ENCODE measurements around the gene AGXT.

Gene AGXT

DNA sequence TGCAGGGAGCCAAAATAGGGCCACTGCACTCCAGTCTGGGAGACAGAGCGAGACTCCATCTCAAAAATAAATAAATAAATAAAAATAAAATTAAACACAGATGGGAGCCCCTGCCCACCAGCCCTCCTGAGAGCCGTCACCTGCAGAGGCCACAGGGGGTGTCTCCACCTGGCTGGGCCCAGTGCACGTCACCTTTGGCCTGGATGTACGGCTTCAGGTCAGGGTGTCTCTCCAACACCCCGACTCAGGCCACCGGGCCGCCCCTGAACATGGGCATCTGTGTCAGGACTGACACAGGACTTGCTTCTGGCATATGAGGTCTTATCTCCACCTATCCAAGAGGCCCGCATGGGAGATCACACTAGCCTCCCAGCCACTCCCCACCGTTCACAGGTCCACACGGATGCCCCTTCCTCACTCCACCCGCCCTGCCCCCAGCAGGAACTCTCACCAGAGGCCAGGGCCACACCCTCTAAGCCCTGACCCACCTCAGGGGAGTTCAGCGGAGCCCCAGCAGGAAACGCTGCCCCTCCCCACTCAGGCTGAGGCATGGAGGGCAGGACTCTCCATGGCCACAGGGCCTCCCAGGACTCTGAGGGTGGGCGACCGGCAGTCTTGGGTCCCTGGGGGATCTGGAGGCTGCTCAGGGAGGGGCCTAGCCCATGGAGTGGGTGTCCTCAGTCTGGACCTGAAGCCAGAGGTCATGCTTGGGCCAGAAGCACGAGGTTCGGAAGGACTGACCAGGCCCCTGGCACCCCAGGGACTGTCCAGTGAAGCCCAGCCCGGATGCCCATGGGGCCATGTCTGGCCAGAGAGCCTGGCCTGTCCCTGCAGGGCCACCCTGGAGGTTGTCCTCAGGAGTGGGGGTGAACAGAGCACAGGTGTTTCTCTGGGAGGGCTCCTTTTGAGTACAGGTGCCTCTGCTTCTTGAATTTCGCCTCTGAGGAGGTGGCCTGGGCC lies 35.9 kb downstream of the AGXT start:
- Histone ChIP-seq H4K20me1 (ENCODE audit: insufficient read depth, low read length) (no peaks in the 10 kb centered on the region), H2AFZ (ENCODE audit: low read depth, low read length) (no peak overlapping the region), H3K27me3 (ENCODE audit: low read depth, low read length) (no peaks in the 10 kb centered on the region), H3K36me3 (replicated peaks; ENCODE audit: low read depth, low read length) (no peaks in the 10 kb centered on the region), H3K27ac (ENCODE audit: low read length) (no peak overlapping the region), H3K4me3 (ENCODE audit: low read length) (no peak overlapping the region), H3K4me1 (ENCODE audit: low read length) (no peaks in the 10 kb centered on the region), H3K79me2 (ENCODE audit: low read length) (no peaks in the 10 kb centered on the region), H3K9ac (ENCODE audit: low read length) (no peak overlapping the region), H3K4me2 (ENCODE audit: low read length) (no peak overlapping the region), H3K9me3 (ENCODE audit: insufficient read depth, low read length) (no peaks in the 10 kb centered on the region)
- no peak for TF ChIP-seq EZH2phosphoT487 (IDR thresholded peaks at IDR 0.05; ENCODE audit: low read depth)
- TF ChIP-seq, protein P1, sequence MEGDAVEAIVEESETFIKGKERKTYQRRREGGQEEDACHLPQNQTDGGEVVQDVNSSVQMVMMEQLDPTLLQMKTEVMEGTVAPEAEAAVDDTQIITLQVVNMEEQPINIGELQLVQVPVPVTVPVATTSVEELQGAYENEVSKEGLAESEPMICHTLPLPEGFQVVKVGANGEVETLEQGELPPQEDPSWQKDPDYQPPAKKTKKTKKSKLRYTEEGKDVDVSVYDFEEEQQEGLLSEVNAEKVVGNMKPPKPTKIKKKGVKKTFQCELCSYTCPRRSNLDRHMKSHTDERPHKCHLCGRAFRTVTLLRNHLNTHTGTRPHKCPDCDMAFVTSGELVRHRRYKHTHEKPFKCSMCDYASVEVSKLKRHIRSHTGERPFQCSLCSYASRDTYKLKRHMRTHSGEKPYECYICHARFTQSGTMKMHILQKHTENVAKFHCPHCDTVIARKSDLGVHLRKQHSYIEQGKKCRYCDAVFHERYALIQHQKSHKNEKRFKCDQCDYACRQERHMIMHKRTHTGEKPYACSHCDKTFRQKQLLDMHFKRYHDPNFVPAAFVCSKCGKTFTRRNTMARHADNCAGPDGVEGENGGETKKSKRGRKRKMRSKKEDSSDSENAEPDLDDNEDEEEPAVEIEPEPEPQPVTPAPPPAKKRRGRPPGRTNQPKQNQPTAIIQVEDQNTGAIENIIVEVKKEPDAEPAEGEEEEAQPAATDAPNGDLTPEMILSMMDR (IDR thresholded peaks at IDR 0.05; ENCODE audit: low read depth, low read length) = no peak

DNA sequence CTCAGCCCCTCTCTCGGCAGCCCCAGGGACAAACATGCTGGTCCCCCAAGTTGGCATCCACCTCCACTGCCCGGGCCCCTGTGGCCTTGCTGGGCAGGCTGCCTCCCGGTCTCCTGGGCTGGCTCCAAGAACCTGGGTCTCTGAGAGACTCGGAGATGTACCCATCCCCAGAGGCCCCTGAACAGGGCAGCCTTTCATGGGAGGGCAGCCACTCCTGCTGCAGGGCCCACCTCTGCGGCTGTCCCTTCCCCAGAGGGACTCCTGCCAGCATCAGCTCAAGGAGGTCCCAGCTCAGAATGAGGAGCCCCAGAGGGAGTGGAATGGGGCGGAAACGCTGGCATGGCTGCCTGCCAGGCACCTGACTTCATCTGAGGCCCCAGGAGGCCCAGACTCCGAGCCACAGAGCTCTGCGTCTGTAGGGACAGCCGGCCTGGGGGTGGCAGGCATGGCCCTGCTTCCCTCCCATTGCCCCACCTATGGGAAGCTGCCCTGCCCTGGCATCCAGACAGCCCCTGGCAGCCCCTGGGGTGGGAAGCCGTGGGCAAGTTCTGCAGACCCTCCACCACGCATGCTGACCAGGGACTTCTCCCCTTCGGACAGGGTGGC lies 36.7 kb downstream of the AGXT start:
- H3K4me2 ChIP-seq (ENCODE audit: low read length) = no peak overlapping the region
- no peaks in the 10 kb centered on the region for H3K9me3 ChIP-seq (ENCODE audit: insufficient read depth, low read length)
- H3K36me3 ChIP-seq (replicated peaks; ENCODE audit: low read depth, low read length) = no peaks in the 10 kb centered on the region
- TF ChIP-seq, protein P1 (IDR thresholded peaks at IDR 0.05; ENCODE audit: low read depth, low read length) = no peak
- TF ChIP-seq EZH2phosphoT487 (IDR thresholded peaks at IDR 0.05; ENCODE audit: low read depth) = no peak
- H3K27me3 ChIP-seq (ENCODE audit: low read depth, low read length) = no peaks in the 10 kb centered on the region
- no peaks in the 10 kb centered on the region for H4K20me1 ChIP-seq (ENCODE audit: insufficient read depth, low read length)
- no peaks in the 10 kb centered on the region for H3K4me1 ChIP-seq (ENCODE audit: low read length)
- H3K27ac ChIP-seq (ENCODE audit: low read length) = no peak overlapping the region
- H3K4me3 ChIP-seq (ENCODE audit: low read length) = no peak overlapping the region
- no peaks in the 10 kb centered on the region for H3K79me2 ChIP-seq (ENCODE audit: low read length)
- H2AFZ ChIP-seq (ENCODE audit: low read depth, low read length) = no peak overlapping the region
- no peak overlapping the region for H3K9ac ChIP-seq (ENCODE audit: low read length)

DNA sequence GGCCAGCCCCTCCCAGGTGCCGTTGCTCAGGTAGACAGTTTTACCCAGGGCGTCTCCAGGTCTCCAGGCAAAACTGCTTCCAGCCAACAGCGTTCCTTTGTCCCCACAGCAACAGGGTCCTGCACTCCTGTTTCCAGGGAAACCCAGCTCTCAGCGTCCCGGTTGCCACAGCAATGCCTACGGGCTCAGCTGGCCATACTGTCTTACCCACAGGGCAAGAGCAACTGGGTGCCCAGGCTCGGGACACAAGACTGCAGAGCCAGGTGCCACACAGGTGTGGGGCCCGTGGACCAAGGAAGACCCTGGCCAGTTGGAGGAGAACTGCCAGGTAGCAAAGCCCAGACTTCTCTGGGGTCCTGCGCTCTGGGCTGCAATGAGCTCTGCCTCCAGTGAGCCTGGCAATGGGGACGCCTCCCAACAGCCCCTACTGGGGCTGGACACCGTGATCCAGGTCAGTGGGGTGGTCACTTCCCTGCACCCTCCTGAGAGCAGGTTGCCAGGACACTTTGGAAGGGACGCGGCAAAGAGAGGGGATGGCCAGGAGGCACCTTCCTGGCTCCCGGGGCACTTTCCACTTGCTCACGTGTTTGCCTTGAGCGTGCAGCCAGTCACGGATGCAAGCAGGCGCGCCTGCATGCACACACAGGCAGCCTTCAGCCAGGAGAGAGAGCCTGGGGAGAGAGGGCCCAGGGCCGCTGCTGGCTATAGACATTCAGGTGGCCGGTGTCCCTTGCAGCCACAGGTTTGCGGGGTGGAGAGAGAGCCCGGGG lies 37.7 kb downstream of the AGXT start, which contains the start of gene CROCC2:
TSS of gene CROCC2 (plus strand) at position 196 of the 770 bp plus-strand sequence. CDS start at position 374, 178 bp downstream.
- Histone ChIP-seq H2AFZ (ENCODE audit: low read depth, low read length) (no peak within 1 kb of the TSS), H3K4me1 (ENCODE audit: low read length) (no peaks in the 10 kb centered on the region), H3K4me2 (ENCODE audit: low read length) (no peak within 1 kb of the TSS), H3K27ac (ENCODE audit: low read length) (no peak within 1 kb of the TSS), H4K20me1 (ENCODE audit: insufficient read depth, low read length) (no peaks in the 10 kb centered on the region), H3K79me2 (ENCODE audit: low read length) (no peaks in the 10 kb centered on the region), H3K9ac (ENCODE audit: low read length) (no peak within 1 kb of the TSS), H3K27me3 (ENCODE audit: low read depth, low read length) (no peaks in the 10 kb centered on the region), H3K4me3 (ENCODE audit: low read length) (no peak within 1 kb of the TSS), H3K36me3 (replicated peaks; ENCODE audit: low read depth, low read length) (no peaks in the 10 kb centered on the region), H3K9me3 (ENCODE audit: insufficient read depth, low read length) (no peaks in the 10 kb centered on the region)
- no peak for TF ChIP-seq EZH2phosphoT487 (IDR thresholded peaks at IDR 0.05; ENCODE audit: low read depth)
- TF ChIP-seq, protein P1 (IDR thresholded peaks at IDR 0.05; ENCODE audit: low read depth, low read length) = no peak
